Fibroblast of skin of right biceps (primary cell): ENCODE results near the gene EMC6.

Experiments
- DNase-seq: peaks from one replicate; pipeline ENCODE4 v3.0.0-alpha.2; 2013

The EMC6 gene

DNA sequence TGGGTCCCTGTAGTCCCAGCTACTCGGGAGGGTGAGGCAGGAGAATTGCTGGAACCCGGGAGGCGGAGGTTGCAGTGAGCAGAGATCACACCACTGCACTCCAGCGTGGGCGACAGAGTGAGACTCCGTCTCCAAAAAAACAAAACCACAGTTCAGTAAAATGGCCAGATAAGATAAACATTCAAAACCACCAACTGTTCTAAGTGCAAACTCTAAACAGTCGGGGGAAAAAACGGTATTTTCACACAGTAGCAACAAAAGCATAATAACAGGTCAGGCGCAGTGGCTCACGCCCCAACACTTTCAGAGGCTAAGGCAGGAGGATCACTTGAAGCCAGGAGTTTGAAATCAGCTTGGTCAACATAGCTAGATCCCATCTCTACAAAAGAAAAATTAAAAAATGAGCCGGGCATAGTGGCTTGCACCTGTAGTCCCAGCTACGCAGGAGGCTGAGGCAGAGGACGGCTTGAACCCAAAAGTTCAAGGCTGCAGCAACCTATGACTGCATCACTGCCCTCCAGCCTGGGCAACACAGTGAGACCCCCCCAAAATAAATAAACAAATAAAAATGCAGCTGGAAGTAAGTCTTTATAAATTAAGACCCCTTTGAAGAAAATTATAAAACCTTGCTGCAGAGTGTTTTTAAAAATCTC, 44.3 kb downstream of the EMC6 start:
- no peak for DNase-seq

DNA sequence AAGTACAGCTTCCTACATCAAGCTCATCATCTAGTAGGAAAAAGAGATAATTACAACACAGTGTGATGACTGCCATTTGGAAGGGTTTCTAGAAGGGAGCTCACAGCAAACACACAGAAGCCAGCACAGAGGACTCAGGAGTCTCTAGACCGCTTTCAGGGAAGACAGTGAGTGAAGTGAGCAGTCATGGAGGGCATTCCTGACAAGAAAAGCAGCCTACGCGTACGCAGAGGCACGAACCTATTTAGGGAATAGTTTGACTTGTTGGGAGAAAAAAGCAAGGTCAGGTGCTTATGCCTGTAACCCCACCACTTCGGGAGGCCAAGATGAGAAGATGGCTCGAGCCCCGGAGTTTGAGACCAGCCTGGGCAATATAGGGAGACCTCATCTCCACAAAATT, 46.7 kb downstream of the EMC6 start:
- no peak for DNase-seq

DNA sequence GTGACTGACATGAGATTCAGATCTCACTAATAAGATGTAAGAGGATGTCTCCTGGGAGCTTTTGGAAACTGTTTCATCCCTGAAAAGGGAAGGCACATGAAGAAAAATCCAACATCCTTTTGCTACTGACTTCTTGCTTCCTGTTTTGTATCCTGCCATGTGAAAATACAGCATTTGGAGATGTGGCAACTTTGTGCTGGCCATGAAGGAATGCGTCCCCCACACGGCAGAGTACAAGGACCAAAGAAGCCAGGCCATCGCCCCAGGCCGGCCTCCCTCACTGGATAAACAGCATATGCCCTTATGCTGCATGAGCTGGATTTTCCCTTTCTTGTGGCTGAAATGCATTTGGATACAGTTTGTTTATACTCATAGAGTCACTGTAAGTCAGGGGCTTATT, 49.6 kb downstream of the EMC6 start:
- no peak for DNase-seq

DNA sequence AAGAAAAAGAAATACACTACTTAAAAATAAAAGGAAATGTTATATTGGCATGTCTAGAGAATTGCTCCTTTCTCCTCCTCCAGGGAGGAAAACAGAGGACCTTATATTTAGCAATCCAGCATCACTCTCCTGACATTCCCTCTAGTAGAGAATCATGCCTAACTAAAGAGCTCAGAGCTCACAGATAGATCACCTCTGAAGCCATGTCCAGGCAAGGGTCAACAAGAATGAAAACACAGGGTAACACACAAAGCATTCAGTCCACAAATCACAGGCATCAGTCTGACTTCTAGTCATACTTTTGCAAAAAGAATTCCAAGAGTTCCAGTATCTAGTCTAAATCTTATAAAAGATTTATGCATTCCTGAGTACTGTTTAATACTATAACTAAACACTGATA, 50.7 kb downstream of the EMC6 start:
- no peak for DNase-seq
